Lower leg skin (tissue), 3 donors: Measurements from ENCODE around the gene HSPA6.
"Not testable (repeated sequence)": the region's sequence is repeated elsewhere in the genome, so short reads cannot be mapped to it uniquely, and the experiment has no call there.

Experiments used
- CTCF ChIP-seq, 3 donors: fragments of 450-650 bp; IDR thresholded peaks; one replicate each; pipeline ENCODE4 v1.5.1; 2016; ENCODE audit warnings: antibody characterized with exemption in 3 of 3, mild to moderate bottlenecking in 3 of 3, moderate library complexity in 2 of 3
- POLR2A ChIP-seq, 2 donors: fragments of 450-650 bp; IDR thresholded peaks; one replicate each; pipeline ENCODE4 v1.6.1; 2016 to 2017; ENCODE audit warnings: antibody characterized with exemption in 2 of 2, mild to moderate bottlenecking in 1 of 2, moderate library complexity in 1 of 2

- not testable (repeated sequence) for TF ChIP-seq CTCF, POLR2A (IDR thresholded peaks at IDR 0.05)
Observed at GRCh38 chr1:161543125-161543524, 18.8 kb downstream of the HSPA6 start.
